KMS-11 (cell line): ENCODE data around the gene NTRK2.

Experiments
- H2AFZ ChIP-seq: fragments of 200-600 bp; sonication (generic); 2 replicates; pipeline ENCODE4 v1.6.1; 2016; ENCODE audit warnings: antibody characterized with exemption, mixed run types, low read depth
- H3K27ac ChIP-seq: fragments of 200-600 bp; sonication (generic); 2 replicates; pipeline ENCODE4 v1.6.1; 2016; ENCODE audit warnings: mild to moderate bottlenecking, mixed run types
- H3K27me3 ChIP-seq: fragments of 200-600 bp; sonication (generic); 2 replicates; pipeline ENCODE4 v1.6.1; 2017; ENCODE audit warnings: mild to moderate bottlenecking, low read depth, mixed run types, moderate library complexity; ENCODE audit not compliant: insufficient read depth
- H3K36me3 ChIP-seq: fragments of 200-600 bp; sonication (generic); 2 replicates; pipeline ENCODE4 v1.6.1; 2017; ENCODE audit warnings: mild to moderate bottlenecking, mixed run types; ENCODE audit not compliant: insufficient read depth
- H3K4me1 ChIP-seq: fragments of 200-600 bp; sonication (generic); 2 replicates; pipeline ENCODE4 v1.6.1; 2016; ENCODE audit warnings: mild to moderate bottlenecking, low read depth, mixed run types; ENCODE audit not compliant: poor library complexity, severe bottlenecking
- H3K4me2 ChIP-seq: fragments of 200-600 bp; sonication (generic); 2 replicates; pipeline ENCODE4 v1.7.0; 2016; ENCODE audit warnings: mild to moderate bottlenecking, mixed run types
- H3K4me3 ChIP-seq: fragments of 200-600 bp; sonication (generic); IDR thresholded peaks from 2 replicates; pipeline ENCODE4 v1.6.1; 2017; ENCODE audit warnings: low read depth, low read length, mixed read lengths; ENCODE audit not compliant: insufficient read depth
- H3K79me2 ChIP-seq: fragments of 200-600 bp; sonication (generic); 2 replicates; pipeline ENCODE4 v1.6.1; 2016; ENCODE audit warnings: low read depth, mixed run types; ENCODE audit not compliant: insufficient read depth
- H3K9ac ChIP-seq: fragments of 200-600 bp; sonication (generic); 2 replicates; pipeline ENCODE4 v1.6.1; 2016; ENCODE audit warnings: mild to moderate bottlenecking, mixed run types
- H4K20me1 ChIP-seq: fragments of 200-600 bp; sonication (generic); 2 replicates; pipeline ENCODE4 v1.6.1; 2016; ENCODE audit warnings: mild to moderate bottlenecking, mixed run types; ENCODE audit not compliant: insufficient read depth
- TF ChIP-seq, protein P1 (sequence below): fragments of 200-600 bp; sonication (generic); conservative IDR thresholded peaks from 2 replicates; pipeline ENCODE4 v1.6.1; 2017; ENCODE audit warnings: low read depth, mild to moderate bottlenecking, antibody characterized with exemption, low read length, moderate library complexity, mixed read lengths

Gene NTRK2

DNA sequence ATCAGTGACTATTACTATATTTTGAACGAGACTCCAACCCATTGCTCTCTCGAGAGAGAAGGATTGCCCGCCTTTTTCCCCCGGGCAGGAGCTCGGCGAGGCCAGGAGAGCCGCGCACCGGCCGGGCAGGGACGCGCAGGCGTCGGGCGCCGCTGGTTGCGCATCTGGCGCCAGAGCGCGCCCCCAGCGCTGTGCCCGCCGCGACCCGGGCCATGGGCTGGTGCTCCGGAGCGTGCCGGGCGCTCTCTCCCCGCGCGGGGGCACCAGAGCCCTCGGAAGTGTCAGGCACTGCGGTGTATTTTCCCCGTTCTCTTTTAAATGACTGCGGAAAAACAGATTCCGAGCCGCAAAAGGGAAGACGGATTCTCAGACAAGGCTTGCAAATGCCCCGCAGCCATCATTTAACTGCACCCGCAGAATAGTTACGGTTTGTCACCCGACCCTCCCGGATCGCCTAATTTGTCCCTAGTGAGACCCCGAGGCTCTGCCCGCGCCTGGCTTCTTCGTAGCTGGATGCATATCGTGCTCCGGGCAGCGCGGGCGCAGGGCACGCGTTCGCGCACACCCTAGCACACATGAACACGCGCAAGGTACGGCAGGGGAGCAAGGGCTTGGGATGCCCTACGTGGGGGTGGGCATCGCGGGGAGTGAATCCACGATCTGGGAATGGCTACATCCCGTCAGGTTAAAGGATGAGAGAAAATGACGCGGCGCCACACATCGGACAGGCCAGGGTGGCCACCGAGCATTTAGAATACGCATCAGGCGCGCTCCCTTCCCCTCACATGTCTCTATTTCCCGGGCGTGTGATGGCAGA, 1.1 kb upstream of the NTRK2 start:
- H3K79me2 ChIP-seq, result no peaks in the 10 kb centered on the region
- peak overlapping the region; percentile 28; the same call in 1 of the 2 replicates for H3K27ac ChIP-seq
- no peaks in the 10 kb centered on the region for H3K27me3 ChIP-seq
- H3K9ac ChIP-seq, result peak overlapping the region; percentile 24; the same call in 1 of the 2 replicates
- peak overlapping the region; percentile 88 for H2AFZ ChIP-seq
- peak overlapping the region; percentile 99 for H3K4me2 ChIP-seq
- no peaks in the 10 kb centered on the region for H3K36me3 ChIP-seq
- TF ChIP-seq, protein P1, sequence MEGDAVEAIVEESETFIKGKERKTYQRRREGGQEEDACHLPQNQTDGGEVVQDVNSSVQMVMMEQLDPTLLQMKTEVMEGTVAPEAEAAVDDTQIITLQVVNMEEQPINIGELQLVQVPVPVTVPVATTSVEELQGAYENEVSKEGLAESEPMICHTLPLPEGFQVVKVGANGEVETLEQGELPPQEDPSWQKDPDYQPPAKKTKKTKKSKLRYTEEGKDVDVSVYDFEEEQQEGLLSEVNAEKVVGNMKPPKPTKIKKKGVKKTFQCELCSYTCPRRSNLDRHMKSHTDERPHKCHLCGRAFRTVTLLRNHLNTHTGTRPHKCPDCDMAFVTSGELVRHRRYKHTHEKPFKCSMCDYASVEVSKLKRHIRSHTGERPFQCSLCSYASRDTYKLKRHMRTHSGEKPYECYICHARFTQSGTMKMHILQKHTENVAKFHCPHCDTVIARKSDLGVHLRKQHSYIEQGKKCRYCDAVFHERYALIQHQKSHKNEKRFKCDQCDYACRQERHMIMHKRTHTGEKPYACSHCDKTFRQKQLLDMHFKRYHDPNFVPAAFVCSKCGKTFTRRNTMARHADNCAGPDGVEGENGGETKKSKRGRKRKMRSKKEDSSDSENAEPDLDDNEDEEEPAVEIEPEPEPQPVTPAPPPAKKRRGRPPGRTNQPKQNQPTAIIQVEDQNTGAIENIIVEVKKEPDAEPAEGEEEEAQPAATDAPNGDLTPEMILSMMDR, result peak; percentile 67
- no peaks in the 10 kb centered on the region for H4K20me1 ChIP-seq
- no peak overlapping the region for H3K4me3 ChIP-seq
- peaks cover 6% of the 10 kb centered on the region for H3K4me1 ChIP-seq

DNA sequence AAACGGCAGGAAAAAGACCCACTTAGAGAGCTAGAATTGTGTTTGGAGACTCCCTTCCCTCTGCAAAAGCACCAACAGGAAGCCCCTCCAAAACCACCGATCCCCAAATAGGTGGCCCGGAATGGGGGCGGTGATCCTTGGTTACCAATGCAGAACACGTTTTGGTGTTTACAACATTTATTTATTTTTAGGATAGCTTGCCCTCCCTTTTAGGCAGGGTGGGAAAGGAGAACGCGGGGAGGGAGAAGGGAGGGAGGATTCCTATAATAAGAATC, 579 bp upstream of the NTRK2 start:
- H4K20me1 ChIP-seq, result no peaks in the 10 kb centered on the region
- H2AFZ ChIP-seq, result peak overlapping the region; percentile 88
- no peaks in the 10 kb centered on the region for H3K79me2 ChIP-seq
- no peak overlapping the region for H3K27ac ChIP-seq
- H3K4me2 ChIP-seq, result peak overlapping the region; percentile 99
- peak overlapping the region; percentile 20; the same call in 1 of the 2 replicates for H3K9ac ChIP-seq
- TF ChIP-seq, protein P1, result no peak
- H3K4me3 ChIP-seq, result no peak overlapping the region
- H3K4me1 ChIP-seq, result peaks cover 6% of the 10 kb centered on the region
- H3K27me3 ChIP-seq, result no peaks in the 10 kb centered on the region
- no peaks in the 10 kb centered on the region for H3K36me3 ChIP-seq

DNA sequence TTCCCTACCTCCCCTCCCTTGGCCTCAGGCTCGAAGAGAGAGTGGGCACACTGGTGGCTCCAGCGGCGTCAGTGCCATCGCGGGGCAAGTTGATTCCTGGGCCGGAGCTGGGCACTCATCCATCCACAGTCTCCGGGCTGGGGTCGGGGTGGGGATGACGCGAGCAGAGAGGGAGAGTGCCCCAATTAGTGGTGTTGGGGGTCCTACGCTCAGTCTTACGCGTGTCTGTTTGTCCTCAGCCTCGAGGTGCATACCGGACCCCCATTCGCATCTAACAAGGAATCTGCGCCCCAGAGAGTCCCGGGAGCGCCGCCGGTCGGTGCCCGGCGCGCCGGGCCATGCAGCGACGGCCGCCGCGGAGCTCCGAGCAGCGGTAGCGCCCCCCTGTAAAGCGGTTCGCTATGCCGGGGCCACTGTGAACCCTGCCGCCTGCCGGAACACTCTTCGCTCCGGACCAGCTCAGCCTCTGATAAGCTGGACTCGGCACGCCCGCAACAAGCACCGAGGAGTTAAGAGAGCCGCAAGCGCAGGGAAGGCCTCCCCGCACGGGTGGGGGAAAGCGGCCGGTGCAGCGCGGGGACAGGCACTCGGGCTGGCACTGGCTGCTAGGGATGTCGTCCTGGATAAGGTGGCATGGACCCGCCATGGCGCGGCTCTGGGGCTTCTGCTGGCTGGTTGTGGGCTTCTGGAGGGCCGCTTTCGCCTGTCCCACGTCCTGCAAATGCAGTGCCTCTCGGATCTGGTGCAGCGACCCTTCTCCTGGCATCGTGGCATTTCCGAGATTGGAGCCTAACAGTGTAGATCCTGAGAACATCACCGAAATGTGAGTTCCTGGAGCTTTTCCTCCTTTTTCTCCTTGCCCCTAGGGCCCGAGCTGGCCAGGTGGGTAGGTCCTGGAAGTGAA, 861 bp downstream of the NTRK2 start:
- Histone ChIP-seq H3K4me1 (peaks cover 6% of the 10 kb centered on the region), H4K20me1 (no peaks in the 10 kb centered on the region), H3K4me2 (peak overlapping the region; percentile 99; the same call in 1 of the 2 replicates)

More for the DNA sequence above, 861 bp downstream of the NTRK2 start:
- H3K27me3 ChIP-seq, result no peaks in the 10 kb centered on the region
- TF ChIP-seq, protein P1, result no peak
- H2AFZ ChIP-seq, result peak overlapping the region; percentile 88; the same call in 1 of the 2 replicates
- no peak overlapping the region for H3K9ac ChIP-seq
- H3K27ac ChIP-seq, result no peak overlapping the region
- no peaks in the 10 kb centered on the region for H3K79me2 ChIP-seq
- no peak overlapping the region for H3K4me3 ChIP-seq
- H3K36me3 ChIP-seq, result no peaks in the 10 kb centered on the region
